Mesothelial cell of epicardium (in vitro differentiated cells): ENCODE data around the gene PLRG1. TPM values are rescaled to one million over a fixed set of nuclear protein-coding genes. Genes with fewer than 3 reads are reported as not detected.

Source experiments
- DNase-seq, 2 experiments: peaks; one replicate each; pipeline ENCODE4 v3.0.0; 2021; ENCODE audit warnings: low spot score in 2 of 2; ENCODE audit not compliant: unreplicated experiment in 2 of 2
- H3K27ac Mint-ChIP-seq: 2 replicates; pipeline ENCODE4 v1.8.0; 2021; ENCODE audit warnings: mixed read lengths
- H3K27me3 Mint-ChIP-seq: 2 replicates; pipeline ENCODE4 v1.8.0; 2021; ENCODE audit warnings: low read depth, mixed read lengths
- H3K36me3 Mint-ChIP-seq: 2 replicates; pipeline ENCODE4 v1.8.0; 2021; ENCODE audit warnings: mixed read lengths
- H3K4me1 Mint-ChIP-seq: 2 replicates; pipeline ENCODE4 v1.8.0; 2021; ENCODE audit warnings: mixed read lengths
- H3K4me3 Mint-ChIP-seq: 2 replicates; pipeline ENCODE4 v1.8.0; 2021; ENCODE audit warnings: mild to moderate bottlenecking, moderate library complexity, mixed read lengths
- H3K9me3 Mint-ChIP-seq: 2 replicates; pipeline ENCODE4 v1.8.0; 2021; ENCODE audit warnings: mixed read lengths
- total RNA-seq: library from RNA; stranded (reverse); gene quantifications from 3 replicates; pipeline ENCODE4 v1.2.1, GENCODE V29; 2021
- TF ChIP-seq, protein P1 (sequence below): fragments of 200-600 bp; sonication (generic); IDR thresholded peaks from one replicate; pipeline ENCODE4 v1.5.0; 2021; ENCODE audit warnings: antibody characterized with exemption; ENCODE audit not compliant: unreplicated experiment

PLRG1 gene
- total RNA-seq, 1 donor from 2014 or later: 88.3 TPM

DNA sequence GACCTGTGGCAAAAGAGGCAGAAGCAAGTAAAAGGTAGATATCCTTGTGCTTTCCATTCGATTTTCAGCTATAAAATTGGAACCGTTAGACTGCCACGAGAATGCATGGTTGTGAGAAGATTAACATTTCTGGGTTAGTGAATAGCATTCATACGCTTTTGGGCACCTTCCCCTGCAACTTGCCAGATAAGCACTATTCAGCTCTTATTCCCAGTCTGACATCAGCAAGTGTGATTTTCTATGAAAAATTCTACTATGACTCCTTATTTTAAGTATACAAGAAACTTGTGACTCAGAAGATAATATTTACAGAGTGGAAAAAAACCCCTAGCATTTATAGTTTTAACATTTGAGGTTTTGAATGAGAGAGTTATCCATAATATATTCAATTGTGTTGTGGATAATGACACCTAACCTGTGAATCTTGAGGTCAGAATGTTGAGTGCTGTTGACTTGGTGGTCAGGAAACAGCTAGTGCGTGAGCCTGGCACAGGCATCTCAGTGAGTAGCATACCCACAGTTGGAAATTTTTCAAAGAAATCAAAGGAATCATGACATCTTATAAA lies 16.5 kb upstream of the PLRG1 start:
- DNase-seq: no peak
- Mint-ChIP-seq H3K4me1 (peaks cover 13% of the 10 kb centered on the region), H3K27me3 (peaks cover 2% of the 10 kb centered on the region), H3K27ac (no peak overlapping the region), H3K4me3 (no peak overlapping the region), H3K9me3 (no peaks in the 10 kb centered on the region), H3K36me3 (no peaks in the 10 kb centered on the region)
- TF ChIP-seq, protein P1, sequence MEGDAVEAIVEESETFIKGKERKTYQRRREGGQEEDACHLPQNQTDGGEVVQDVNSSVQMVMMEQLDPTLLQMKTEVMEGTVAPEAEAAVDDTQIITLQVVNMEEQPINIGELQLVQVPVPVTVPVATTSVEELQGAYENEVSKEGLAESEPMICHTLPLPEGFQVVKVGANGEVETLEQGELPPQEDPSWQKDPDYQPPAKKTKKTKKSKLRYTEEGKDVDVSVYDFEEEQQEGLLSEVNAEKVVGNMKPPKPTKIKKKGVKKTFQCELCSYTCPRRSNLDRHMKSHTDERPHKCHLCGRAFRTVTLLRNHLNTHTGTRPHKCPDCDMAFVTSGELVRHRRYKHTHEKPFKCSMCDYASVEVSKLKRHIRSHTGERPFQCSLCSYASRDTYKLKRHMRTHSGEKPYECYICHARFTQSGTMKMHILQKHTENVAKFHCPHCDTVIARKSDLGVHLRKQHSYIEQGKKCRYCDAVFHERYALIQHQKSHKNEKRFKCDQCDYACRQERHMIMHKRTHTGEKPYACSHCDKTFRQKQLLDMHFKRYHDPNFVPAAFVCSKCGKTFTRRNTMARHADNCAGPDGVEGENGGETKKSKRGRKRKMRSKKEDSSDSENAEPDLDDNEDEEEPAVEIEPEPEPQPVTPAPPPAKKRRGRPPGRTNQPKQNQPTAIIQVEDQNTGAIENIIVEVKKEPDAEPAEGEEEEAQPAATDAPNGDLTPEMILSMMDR: no peak

DNA sequence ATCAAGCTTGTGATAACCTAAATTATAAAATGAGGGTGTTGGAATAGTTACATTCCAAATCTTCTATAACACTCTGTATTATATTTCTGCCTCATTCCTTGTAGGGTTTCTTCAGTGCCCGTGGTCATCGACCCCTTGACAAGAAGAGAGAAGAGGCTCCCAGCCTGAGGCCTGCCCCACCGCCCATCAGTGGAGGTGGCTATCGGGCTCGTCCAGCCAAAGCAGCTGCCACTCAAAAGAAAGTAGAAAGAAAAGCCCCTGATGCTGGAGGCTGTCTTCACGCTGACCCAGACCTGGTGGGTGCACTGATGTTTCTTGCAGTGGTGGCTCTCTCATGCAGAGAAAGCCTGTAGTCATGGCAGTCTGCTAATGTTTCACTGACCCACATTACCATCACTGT lies 15.5 kb upstream of the PLRG1 start:
- Mint-ChIP-seq H3K36me3 (no peaks in the 10 kb centered on the region), H3K4me3 (no peak overlapping the region), H3K4me1 (peaks cover 19% of the 10 kb centered on the region), H3K27ac (no peak overlapping the region), H3K9me3 (no peaks in the 10 kb centered on the region), H3K27me3 (peaks cover 2% of the 10 kb centered on the region)
- TF ChIP-seq, protein P1: no peak
- no peak for DNase-seq

DNA sequence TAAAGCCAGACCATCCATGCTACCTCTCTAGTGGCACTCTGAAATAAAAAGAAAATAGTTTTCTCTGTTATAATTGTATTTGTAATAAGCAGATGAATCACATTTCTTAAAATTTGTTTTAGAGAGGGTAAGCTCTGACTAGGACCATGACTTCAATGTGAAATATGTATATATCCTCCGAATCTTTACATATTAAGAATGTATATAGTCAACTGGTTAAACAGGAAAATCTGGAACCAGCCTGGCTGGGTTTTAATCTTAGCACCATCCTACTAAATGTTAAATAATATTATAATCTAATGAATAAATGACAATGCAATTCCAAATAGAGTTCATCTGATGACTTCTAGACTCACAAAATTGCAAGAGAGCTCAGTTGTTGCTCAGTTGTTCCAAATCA lies 14.1 kb upstream of the PLRG1 start:
- no peak for DNase-seq
- TF ChIP-seq, protein P1: no peak
- no peak overlapping the region for H3K27ac Mint-ChIP-seq
- H3K4me1 Mint-ChIP-seq: peaks cover 30% of the 10 kb centered on the region
- H3K4me3 Mint-ChIP-seq: no peak overlapping the region
- no peaks in the 10 kb centered on the region for H3K36me3 Mint-ChIP-seq
- H3K9me3 Mint-ChIP-seq: no peaks in the 10 kb centered on the region
- H3K27me3 Mint-ChIP-seq: peaks cover 2% of the 10 kb centered on the region

DNA sequence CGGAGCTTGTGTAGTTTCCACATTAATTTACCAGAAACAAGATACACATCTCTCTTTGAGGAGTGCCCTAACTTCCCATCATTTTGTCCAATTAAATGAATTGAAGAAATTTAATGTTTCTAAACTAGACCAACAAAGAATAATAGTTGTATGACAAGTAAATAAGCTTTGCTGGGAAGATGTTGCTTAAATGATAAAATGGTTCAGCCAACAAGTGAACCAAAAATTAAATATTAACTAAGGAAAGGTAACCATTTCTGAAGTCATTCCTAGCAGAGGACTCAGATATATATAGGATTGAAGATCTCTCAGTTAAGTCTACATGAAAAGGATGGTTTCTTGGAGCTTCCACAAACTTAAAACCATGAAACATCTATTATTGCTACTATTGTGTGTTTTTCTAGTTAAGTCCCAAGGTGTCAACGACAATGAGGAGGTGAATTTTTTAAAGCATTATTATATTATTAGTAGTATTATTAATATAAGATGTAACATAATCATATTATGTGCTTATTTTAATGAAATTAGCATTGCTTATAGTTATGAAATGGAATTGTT lies 12.6 kb upstream of the PLRG1 start, which contains the start of gene FGB:
TSS of gene FGB (plus strand) at position 315 of the 558 bp plus-strand sequence. CDS start at position 323, 8 bp downstream.
- H3K4me1 Mint-ChIP-seq: peaks cover 30% of the 10 kb centered on the region
- no peaks in the 10 kb centered on the region for H3K36me3 Mint-ChIP-seq
- peak within 1 kb of the TSS; percentile 51 for H3K27ac Mint-ChIP-seq
- peaks cover 2% of the 10 kb centered on the region for H3K27me3 Mint-ChIP-seq
- TF ChIP-seq, protein P1: no peak
- DNase-seq: no peak
- H3K4me3 Mint-ChIP-seq: no peak within 1 kb of the TSS
- H3K9me3 Mint-ChIP-seq: no peaks in the 10 kb centered on the region

DNA sequence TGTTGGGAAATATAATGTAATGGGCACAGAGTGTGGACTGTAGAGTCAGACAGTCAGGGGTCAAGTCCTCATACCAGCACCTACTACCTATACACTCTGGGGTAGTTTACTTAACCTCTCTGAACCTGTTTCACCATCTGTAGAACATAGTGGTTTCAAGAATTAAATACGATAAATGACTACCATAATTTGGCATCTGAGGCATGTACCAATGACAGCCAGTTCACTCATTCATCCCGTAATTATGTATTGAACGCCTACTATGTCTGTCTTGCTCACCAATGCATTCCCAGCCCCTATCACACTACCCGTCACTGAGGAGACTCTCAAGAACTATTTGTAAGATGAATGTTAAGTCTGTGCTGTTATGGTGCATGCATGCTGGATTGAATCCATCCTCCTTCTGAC lies 10.6 kb upstream of the PLRG1 start:
- Mint-ChIP-seq H3K4me3 (no peak overlapping the region), H3K4me1 (peaks cover 30% of the 10 kb centered on the region), H3K9me3 (no peaks in the 10 kb centered on the region), H3K27ac (no peak overlapping the region), H3K36me3 (no peaks in the 10 kb centered on the region), H3K27me3 (no peaks in the 10 kb centered on the region)
- TF ChIP-seq, protein P1: no peak
- DNase-seq: no peak
